ENCODE measurements around the gene MATK.
"Not testable (repeated sequence)": the region's sequence is repeated elsewhere in the genome, so short reads cannot be mapped to it uniquely, and the experiment has no call there.

Gene MATK

DNA sequence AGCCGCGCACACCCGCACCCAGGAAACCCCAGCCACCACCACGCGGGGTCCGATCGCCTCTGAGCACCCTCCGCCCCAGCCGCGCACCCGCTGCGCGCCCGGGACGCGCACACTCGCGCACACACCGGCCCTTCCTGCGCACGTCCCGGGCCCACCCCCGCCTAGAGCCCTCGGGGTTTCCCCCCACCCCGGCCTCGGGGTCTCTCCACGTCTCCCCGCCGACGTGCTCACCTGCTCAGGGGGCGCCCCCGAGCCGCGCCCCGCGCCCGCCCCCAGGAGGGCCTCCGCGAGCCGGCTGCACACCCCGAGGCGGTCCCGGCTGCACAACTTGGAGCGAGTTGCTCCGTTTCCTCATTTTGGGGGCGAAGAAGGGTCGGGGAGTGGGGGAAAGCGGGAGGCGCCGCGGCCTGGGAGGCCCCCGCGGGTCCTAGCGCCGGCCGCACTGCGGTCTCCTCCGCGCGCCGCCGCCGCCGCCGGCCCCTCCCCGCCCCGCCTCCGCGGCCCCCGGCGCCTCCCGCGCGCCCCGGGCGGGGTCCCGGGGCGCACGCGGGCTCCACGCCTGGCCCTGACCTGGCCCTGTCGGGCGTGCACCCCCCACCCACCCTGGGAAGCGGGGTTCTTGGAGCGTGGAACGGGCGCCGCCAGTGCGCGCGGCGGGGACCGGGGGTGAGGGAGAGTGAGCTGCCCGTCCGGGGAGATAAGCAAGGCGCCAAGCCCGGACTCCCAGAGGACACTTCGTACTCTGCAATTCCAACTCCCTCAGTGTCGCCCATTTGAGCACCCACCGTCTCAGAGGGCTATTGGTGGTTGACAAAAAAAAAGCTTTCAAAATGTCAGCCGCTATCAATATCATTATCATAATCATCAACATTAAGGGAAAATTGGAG lies at the start of gene MATK:
TSS of gene MATK (minus strand) at position 444 of the 887 bp plus-strand sequence. CDS start 1,246 bp downstream, outside the sequence.
- no peak for DNase-seq

DNA sequence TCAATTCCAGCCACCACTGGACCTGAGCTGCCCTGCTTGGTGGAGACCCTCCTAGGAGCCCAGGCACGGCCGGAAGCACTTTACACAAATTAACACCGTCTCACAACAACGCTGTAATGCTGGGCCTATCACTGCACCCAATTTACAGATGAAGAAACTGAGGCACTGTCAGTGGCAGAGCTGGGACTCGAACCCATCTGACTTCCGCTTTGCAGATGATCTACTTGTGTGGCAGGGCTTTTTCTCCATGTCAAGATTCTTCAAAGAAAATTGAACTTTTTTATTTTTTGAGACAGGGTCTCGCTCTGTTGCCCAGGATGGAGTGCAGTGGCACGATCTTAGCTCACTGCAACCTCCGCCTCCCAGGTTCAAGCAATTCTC lies 48.9 kb upstream of the MATK start:
- DNase-seq: no peak

DNA sequence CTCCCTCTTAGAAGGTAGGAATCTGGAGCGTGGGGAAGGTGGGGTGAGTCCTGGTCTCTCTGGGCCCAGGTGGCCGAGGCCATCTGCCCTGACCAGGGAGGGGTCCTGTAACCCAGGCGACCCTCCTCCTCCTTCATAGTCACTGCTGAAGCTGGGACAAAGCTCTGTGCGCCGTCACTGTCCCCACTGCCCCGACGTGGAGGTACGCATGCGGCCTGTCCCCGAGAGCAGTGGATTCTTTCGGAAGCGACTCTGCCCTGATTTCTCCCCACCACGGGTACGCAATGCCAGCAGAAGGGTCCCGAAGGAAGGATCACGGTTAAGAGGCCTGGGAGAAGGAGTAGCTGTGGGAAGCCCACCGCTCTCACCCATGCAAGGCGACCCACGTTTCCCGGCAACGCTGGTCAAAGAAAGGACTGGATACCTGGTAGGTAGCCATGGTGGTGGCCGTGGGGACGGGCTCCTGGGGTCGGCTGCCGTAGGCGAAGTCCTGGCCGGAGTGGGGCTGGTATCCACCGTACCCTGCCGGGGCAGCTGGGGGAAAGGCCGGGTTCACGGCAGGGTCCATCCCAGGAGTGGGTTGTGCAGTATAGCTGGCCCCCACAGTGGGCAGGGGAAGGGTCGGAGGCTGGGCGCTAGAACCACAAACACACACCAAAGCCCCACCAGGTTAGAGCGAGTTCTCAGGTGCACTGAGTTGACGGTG lies 48.3 kb upstream of the MATK start:
- no peak for DNase-seq

DNA sequence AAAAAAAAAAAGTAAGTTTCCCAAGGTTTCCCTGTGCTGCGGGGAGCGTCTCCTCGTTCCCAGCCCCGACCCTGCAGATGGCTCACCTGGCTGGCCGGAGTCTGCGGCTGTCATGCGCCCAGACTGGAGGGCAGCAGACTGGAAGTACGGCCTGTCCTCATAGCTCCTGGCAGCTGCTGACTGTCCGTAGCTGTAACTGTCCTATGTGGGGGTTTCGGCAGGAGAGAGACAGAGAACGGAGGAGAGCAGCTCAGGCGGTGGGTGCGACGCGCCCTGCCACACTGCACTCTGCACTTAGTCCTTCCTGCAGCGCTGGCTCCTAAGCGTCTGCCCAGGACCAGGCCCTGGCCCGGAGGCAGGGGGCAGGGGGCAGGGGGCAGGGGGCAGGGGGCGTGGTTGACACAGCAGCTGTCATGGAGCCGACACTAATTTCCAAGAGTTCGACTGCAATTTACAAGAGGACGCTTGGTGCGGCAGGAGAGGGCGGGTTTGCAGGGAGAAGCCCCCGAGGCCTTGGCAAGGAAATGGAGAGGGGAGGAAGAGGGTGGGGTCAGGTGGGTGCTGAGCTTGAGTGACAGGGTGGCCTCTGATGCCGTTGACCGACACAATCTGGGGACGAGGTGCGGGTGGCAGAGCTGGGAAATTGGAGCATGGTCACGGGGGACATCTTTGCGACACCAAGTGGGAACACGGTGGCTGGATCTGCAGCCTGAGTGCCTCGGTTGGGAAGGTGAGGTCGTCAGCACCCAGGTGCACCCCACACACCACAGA lies 47.6 kb upstream of the MATK start:
- DNase-seq: no peak

DNA sequence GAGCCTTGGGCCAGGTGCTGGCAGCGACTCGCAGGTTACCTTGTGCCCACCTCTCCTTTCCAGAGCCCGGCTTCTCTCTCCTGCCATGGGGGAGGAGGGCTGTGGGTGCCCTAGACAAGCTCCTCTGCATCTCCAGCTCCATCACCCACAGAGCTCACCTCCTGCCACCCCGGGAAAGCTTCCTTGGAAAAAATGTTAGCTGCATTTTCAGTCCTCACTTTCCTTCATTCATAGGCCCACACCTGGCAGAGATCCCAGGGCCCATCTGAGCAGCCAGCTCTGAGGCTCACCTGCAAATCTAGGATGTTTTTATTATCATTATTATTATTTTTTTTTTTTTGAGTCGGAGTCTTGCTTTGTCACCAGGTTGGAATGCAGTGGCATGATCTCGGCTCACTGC lies 45.8 kb upstream of the MATK start:
- no peak for DNase-seq

DNA sequence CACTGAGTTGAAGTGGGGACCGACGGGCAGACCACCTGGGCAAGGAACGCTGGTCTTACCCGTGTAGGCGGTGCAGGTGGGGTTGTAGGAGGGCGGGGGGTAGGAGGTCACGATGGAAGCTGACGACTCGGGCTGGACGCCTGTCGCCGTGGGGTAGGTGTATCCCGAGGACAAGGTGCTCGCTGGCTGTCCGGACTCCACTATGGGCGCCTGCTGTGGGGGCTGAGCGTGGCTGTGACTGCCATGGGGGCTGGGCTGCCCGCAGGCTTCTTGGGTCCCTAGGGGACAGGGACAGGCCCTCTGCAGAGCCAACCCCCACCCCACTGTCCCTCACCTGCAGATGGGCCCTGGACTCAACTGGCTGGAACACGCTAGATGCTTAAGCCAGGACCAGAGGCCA lies 45.4 kb upstream of the MATK start:
- no peak for DNase-seq

DNA sequence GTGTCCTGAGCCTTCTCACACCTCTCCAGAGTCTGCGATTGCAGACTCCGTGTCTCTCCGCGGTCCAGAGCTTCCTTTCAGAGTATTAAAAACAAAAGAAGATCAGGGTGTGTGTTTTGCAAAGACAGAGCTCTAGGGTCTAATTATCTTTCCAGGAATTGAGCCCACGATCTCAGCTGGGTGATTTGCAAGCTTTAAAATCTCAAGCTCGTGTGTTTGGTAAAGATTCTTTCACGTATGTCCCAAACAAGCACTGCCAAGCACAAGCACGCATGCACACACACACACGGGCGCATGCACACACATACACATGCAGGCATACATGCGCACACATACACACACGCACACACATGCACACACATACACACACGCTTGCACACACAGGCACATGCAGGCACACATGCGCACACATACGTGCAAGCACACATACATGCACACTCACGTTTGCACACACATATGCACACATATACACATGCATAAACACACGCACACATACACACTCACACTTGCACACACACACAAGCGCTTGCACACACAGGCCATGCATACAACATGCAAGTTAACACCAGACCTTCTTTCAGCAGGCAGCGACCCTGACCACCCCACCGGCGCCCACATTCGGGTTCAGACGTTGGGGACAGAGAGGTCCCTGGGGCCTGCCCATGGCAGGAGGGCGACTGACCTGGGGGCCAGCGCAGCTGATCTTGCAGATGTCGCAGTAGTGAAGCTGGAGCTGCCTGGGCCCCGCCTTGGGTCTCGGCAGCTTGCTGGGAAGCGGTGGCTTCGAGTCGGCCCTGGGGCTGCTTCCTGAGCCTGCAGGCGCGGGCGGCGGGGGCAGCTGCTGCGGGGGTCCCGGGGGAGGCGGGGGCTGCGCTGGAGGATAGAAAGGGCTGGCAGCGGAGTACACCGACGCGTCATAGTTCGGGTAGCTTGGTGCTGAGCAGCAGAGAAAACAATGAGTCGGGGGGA lies 44.7 kb upstream of the MATK start:
- DNase-seq: no peak

GRCh38 chr19:3827306-3827705 lies 41.1 kb upstream of the MATK start:
- DNase-seq: no peak

GRCh38 chr19:3826163-3826562 lies 40.0 kb upstream of the MATK start:
- DNase-seq: no peak

DNA sequence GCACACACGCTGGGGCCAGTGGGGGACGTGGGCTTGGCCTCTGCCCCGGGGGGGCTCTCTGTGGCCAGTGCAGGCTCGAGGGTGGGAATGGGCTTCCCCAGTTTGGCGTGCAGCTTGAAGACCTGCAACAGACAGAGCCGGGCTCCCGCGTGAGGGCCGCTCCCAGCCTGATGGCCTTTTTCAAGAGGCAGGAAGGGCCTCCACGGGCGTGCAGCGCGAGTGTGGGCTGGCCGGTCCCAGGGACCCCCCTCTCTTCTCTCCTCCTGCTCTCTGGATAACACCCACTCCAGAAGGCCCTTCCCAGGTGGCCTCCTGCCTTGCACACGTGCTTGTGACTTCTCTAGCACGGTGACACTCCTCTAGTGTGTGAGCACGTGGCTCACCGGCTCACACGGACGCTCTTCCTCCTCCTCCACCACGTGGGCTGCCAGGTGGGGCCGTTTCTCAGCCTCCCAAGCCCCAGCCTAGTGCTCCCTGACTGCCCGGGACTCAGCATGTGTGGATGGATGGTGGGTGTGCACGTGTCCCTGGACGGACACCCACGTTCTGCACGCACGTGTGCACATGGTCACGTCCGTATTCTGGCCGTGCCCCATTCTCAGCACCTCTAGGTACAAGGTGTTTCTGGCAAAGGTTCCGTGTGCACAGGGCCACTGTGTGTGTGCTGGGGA lies 39.2 kb upstream of the MATK start:
- DNase-seq: no peak

DNA sequence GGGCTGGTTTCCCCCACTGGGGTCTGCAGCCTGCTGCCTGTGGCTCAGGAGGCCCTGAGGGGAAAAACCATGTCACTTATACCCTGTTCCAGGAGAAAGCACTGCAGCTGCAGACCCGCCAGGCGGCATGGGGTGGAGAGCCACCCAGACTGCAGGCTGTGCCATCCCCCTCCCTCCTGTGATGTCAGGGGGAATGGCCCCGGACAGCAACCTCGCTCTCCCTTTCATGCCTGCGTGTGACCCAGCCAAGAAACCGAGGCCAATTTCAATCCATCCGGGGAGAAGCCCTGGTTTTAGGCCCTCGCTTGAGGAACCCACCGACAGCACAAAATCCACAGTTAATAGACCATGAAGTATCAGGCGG lies 37.2 kb upstream of the MATK start:
- DNase-seq: no peak

- DNase-seq: no peak
Measured at GRCh38 chr19:3822683-3823349, 36.6 kb upstream of the MATK start.

DNA sequence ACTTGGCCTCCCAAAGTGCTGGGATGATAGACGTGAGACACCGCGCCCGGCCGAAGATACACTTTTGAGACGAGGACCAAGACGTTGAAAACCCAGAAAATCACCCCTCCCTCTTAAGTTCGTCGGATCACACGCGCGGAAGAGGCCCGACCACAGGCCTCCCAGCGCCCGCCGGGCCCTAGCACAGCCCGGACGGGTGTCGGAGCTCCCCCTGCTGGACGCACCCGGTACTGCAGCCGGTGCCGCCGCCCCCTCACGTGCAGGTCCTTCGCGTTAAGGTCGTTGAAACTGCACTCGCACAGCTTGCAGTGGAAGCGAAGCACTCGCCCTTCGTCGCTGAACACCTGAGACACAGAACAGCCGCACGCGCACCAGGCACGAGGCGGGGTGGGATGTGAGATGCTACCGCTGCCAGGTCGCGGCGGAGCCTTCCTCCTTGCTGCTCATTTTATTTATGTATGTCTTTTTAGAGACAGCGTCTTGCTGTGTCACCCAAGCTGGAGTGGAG lies 35.7 kb upstream of the MATK start:
- DNase-seq: peak; percentile 39

DNA sequence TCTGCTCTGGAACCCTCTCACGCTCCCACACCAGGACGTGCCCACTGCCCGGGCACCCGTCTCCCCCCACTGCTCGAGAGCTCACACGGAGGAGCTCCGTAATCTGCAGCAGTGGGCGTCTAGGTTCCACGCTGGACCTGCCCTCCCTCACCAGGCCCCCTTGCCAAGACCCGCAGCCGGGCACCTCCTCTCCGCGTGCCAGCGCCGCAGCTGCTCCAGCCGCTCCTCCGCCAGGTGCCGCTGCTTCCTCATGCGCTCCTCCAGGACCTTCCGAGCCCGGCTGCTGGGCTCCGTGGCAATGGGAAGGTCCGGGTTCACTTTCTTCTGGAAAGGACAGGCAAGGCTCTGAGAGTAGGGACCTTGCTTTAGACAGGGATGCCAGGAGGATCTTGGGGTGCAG lies 35.0 kb upstream of the MATK start:
- peak; percentile 24 for DNase-seq

GRCh38 chr19:3819989-3820388 lies 33.8 kb upstream of the MATK start:
- no peak for DNase-seq

DNA sequence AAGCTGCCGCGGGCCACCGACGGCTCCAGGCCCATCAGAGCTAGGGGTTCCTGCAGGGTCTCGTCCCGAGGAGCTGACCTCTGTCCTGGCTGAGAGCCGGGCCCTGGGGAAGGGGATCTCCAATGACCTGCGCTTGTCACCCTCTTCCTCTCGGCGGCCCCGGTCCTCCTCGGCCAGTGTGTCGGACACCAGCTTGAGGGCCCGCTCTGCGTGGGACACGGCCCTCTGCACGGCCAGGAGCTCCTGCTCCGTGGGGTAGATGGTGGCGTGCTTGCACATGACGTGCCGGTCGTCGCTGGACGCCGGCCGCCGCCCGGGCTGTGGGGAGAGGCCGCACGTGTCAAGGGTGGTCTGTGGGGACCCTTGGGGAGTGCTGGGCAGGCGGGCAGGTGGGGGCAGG lies 32.7 kb upstream of the MATK start:
- no peak for DNase-seq

DNA sequence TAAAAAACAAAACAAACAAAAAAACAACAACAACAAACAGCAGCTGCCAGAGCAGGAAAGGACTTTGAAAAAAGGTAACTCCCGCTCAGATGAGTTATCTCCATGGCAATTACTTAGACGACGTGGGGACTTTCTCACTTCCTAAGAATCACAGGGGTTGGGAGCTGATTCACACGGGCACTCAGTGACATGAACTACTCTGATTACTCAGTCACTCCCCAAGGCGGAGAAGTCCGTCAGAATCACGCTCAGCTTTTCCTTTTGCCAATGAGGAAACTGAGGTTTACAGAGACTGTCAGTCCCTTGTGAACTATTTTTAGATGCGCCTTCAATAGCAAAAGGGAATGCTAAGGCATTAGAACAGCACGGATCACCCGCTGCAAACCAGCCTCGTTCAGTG lies 32.3 kb upstream of the MATK start:
- no peak for DNase-seq

DNA sequence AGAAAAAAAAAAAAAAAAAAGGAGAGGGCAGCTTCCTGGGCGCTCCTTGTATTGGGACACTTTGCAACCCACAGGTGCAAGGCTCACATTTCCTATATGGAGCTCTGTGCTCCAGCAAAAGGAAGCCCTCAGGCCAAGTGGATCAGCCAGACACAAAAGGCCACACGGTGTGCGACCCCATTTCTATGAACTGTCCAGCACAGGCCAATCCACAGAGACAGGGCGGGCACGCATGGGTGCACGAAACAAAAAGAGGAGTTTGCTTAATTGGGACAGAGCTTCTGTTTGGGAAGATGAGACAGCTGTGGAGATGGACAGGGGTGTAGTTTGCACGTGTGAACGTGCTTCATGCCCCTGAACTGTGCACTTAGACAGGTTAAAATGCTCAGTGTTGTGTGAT lies 31.6 kb upstream of the MATK start:
- no peak for DNase-seq

- DNase-seq: no peak
Measured at GRCh38 chr19:3816566-3817218, 30.5 kb upstream of the MATK start.

DNA sequence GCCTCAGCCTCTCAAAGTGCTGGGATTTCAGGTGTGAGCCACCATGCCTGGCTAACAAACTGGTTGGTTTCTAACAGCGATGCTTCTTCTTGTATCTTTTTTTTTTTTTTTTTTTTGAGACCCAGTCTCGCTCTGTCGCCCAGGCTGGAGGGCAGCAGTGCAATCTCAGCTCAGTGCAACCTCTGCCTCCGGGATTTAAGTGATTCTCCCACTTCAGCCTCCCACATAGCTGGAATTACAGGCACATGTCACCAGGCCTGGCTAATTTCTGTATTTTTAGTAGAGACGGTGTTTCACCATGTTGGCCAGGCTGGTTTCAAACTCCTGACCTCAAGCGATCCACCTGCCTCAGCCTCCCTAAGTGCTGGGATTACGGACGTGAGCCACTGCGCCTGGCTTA lies 30.0 kb upstream of the MATK start:
- not testable (repeated sequence) for DNase-seq

GRCh38 chr19:3814648-3815047 lies 28.5 kb upstream of the MATK start:
- no peak for DNase-seq

Measured in NCI-H510A (cell line).